D721Med (cell line): ENCODE data around the gene NT5DC4.

Experiments
- DNase-seq: peaks from one replicate; pipeline ENCODE4 v3.0.0; 2011; ENCODE audit warnings: low spot score; ENCODE audit not compliant: insufficient read length
- FAIRE-seq: peaks from 2 replicates; lab custom pipeline; 2011; peaks lifted over from hg19 to GRCh38; lab: Jason Lieb, UNC
- CTCF ChIP-seq: IDR thresholded peaks from 2 replicates; pipeline ENCODE4 v1.5.1; 2012; ENCODE audit warnings: mild to moderate bottlenecking, control low read depth; ENCODE audit not compliant: insufficient read depth; ENCODE audit errors: missing control alignments

The NT5DC4 gene

GRCh38 chr2:112754564-112754963 lies 33.7 kb downstream of the NT5DC4 start:
- DNase-seq: no peak
- no peak for TF ChIP-seq CTCF
- no peak for FAIRE-seq

GRCh38 chr2:112755444-112755843 lies 34.6 kb downstream of the NT5DC4 start:
- TF ChIP-seq CTCF: no peak
- FAIRE-seq (no peak), DNase-seq (no peak)

GRCh38 chr2:112756207-112756606 lies 35.4 kb downstream of the NT5DC4 start:
- DNase-seq (no peak), FAIRE-seq (no peak)
- no peak for TF ChIP-seq CTCF

GRCh38 chr2:112757265-112757664 lies 36.4 kb downstream of the NT5DC4 start:
- no peak for FAIRE-seq
- DNase-seq: no peak
- no peak for TF ChIP-seq CTCF

- no peak for DNase-seq
- no peak for FAIRE-seq
- TF ChIP-seq CTCF: no peak
These were observed 37.9 kb downstream of the NT5DC4 start for GRCh38 chr2:112758711-112759110.

GRCh38 chr2:112760149-112760548 lies 39.3 kb downstream of the NT5DC4 start:
- TF ChIP-seq CTCF: no peak
- DNase-seq (no peak), FAIRE-seq (no peak)

- no peak for DNase-seq
- no peak for FAIRE-seq
- TF ChIP-seq CTCF: no peak
These were observed 41.5 kb downstream of the NT5DC4 start for GRCh38 chr2:112762276-112762675.
